GM21447 (cell line): ENCODE results near the gene COPZ1.

ENCODE experiments used
- ATAC-seq: cut with Tn5 transposase; IDR thresholded peaks from one replicate; pipeline ENCODE4 v1.9.1; 2021; ENCODE audit not compliant: unreplicated experiment

The COPZ1 gene

DNA sequence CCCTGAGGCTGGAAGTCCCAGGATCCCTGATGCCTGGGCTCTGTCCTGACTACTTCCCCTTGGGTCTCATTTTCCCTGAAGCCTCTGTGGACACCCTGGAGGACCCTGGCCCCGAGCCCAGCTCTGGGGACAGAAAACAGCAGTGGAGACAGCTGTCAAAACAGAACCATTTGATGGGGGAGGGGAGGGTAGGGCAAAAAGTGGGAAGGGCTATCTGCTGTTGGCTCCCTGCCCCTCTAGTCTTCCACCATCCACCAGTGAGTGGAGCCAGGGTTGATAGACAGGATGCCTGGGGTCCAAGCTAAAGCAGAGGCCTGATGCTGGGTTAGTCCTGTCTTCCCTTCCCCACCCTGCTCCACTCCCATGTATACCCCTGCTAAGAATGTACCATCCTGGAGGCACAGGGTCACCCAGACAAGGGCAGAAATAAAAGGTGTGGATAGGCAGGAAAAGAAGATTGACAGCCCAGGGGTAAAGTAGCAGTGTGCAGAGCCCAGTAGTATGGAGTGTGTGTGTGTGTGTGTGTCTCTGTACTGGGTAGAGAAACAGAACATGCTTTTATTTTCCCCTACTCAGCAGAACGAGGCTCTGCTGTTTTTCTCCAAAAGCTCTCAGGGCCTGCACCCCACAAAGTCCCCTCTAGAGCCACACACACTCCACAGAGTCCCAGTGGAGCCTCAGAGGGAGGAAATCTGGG, 49.8 kb downstream of the COPZ1 start:
- ATAC-seq, result no peak

DNA sequence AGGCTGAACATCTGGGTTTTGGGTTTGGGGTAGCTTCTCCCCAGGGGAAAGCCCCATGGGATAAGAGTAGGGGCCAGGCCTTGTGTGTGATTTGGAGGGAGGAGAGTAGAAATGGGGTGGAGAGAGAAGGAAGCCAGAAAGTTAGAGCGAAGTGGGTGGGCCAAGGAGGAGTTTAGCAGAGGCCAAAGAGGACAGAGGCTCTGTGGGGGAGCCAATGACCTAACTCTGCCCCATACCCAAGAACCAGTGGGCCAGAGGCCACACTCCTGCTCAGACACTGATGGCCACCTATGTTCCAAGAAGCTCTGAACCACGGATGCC, 50.3 kb downstream of the COPZ1 start:
- ATAC-seq, result no peak

DNA sequence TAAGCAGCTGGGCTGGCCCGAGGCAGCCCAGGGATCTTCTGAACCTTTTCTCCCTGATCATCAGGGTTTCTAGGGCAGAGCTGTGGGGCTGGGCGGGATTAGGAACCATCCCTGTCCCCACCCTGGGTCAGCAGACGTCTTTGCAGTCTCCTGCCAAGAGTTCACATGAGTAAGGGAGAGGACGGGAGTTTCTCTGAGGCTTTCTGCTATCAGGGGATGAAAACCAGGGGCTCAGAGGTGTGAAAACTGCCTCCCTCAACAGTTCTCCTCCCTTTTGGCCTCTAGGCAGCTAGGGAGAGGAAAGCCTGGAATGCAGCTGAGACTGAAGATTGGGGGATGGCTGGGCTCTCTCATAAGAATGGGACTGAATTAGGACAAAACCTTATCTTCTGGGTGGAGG, 51.7 kb downstream of the COPZ1 start:
- no peak for ATAC-seq

DNA sequence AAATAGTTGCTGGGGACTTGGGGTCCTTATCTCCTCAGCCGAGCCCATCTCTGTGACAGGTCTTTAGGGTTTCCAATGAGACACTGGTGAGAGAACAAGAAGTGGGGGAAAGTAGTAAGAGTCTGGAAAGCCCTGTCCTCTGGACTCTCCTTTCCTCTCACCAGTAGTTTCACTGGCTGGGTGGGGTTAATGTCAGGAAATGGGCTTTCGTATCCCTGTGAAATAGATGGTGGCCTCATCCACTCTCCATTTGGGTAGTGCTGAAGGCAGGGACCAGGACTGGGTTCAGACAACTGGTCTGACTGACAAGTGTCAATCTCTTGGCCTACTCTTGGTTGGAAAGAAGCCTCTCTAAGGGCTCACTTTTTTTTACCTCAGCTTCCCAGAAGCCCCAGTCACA, 52.1 kb downstream of the COPZ1 start:
- ATAC-seq, result no peak

GRCh38 chr12:54377797-54378515, 53.0 kb downstream of the COPZ1 start:
- no peak for ATAC-seq

- ATAC-seq, result no peak
Measured at GRCh38 chr12:54378796-54379397, 54.0 kb downstream of the COPZ1 start.

- ATAC-seq, result peak; percentile 79
Measured at GRCh38 chr12:54379398-54380201, 54.7 kb downstream of the COPZ1 start.

GRCh38 chr12:54381136-54381535, 56.2 kb downstream of the COPZ1 start:
- no peak for ATAC-seq

- no peak for ATAC-seq
Measured at GRCh38 chr12:54383041-54383609, 58.2 kb downstream of the COPZ1 start.

GRCh38 chr12:54384591-54385041, 59.7 kb downstream of the COPZ1 start, which contains the start of gene ZNF385A:
Gene ZNF385A (minus strand): TSS chr12:54384733. CDS start chr12:54384514, 219 bp downstream.
- ATAC-seq, result peak; percentile 42

- ATAC-seq, result peak; percentile 72
Measured at GRCh38 chr12:54385251-54385914, 60.5 kb downstream of the COPZ1 start.

DNA sequence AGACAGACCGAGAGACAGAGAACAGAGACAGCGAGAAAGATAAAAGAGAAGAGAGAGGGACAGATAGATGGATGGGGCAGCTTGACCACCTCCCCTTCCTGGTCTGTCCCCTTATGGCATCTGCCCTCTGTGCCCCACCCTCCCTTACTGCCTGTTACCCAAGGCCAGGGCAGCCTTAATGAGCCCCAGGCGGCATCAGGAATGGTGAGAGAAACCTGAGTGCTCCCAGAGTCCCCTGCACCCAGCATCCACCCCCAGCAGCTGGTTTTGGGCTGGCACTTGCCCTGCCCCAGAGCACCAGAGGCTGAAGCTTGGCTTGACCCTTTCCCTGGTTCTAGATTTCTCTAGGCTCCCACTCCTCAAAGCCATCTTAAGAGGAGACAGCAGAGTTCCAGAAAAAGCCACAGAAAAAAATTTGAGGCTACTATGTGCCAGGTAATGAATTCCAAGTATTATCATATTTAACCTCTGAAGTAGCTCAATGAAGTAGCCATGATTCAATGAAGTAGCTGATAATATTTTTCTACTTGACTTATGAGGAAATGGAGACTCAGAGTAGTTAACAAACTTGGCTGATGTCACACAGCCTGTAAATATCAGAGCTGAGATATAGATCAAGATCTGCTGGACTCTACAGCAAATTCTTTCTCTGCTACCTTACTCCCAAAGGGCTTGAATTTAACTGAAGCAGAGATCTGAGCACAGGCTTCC, 61.6 kb downstream of the COPZ1 start:
- no peak for ATAC-seq

GRCh38 chr12:54387114-54387467, 62.2 kb downstream of the COPZ1 start:
- no peak for ATAC-seq

DNA sequence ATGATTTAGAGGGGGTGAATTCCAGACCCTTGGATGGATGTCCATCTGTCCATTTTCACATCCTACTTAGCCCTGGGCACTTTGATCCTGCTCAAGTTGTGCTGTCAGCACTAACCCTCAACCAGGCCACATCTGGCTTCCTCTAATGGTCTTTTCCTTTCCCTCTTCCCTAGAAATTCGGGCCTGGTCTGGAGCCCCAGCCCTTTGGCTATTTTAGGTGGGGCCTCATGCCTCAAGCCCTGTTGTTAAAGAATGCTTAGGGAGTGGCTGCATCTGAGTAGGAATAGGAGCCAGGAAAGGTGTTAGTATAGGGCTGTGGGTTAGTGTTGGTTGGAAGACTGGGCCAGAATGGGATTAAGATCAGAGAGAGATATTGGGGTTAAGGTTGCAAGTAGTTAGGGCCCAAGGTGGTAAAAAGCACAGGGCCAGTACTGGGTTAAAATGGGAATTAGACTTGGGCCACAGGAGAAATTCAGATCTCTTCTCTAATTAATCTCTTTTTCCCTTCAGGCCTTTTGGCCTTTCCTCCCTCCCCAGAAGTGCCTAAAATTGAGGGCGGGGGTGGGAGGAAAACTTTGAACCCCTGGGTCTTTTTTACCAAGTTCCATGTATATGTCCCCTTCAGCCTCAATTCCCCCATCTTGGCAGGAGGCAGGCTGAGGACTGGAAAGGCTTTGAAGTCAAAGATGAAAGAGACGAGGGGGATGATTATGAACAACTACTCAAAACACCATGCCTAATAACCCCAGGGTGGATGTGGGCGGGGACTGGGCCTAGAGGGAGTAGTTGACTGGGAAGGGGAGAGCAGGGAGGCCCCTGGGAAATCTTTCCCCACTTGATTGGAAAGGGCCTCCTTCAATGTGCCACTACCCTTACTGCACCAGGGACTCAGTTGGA, 63.6 kb downstream of the COPZ1 start:
- no peak for ATAC-seq

GRCh38 chr12:54389134-54389508, 64.2 kb downstream of the COPZ1 start:
- ATAC-seq, result no peak

GRCh38 chr12:54389607-54390175, 64.8 kb downstream of the COPZ1 start:
- no peak for ATAC-seq

- ATAC-seq, result no peak
Measured at GRCh38 chr12:54390176-54390667, 65.3 kb downstream of the COPZ1 start.
